ENCODE data around the gene PAPPA2. TPM values are rescaled to one million over a fixed set of nuclear protein-coding genes. Genes with fewer than 3 reads are reported as not detected.

PAPPA2 gene
- total RNA-seq, 1 experiment from 2014 or later = 0.81 TPM

DNA sequence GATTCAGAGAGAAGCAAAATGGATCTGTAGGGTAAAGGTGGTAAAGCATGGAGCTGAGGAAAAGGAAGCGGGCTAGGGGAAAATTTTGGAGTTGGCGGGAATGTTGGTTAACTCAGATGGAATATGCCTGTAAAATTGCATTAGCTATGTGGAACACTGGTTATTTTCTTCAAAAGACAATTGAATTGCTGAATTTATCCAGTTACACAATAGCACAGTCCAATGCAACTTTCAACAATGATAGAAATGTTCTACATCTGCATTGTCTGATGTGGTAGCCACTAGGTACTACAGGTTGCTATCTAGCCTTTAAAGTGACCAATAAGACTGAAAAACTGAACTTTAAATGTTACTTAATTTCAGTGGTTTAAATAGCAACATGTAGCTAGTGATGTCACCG, 386.3 kb downstream of the PAPPA2 start:
- H3K9ac ChIP-seq (ENCODE audit: extremely low read depth, insufficient read length, low read length) = no peak overlapping the region
- no peak overlapping the region for H2BK20ac ChIP-seq (ENCODE audit: low read depth, low read length, poor library complexity, severe bottlenecking)
- no peak overlapping the region for H3T11ph ChIP-seq (ENCODE audit: low read length)
- Mint-ChIP-seq H3K27ac (no peak overlapping the region), H3K4me3 (no peak overlapping the region), H3K27me3 (ENCODE audit: low read depth) (no peaks in the 10 kb centered on the region; the same call in 1 of the 2 replicates), H3K9me3 (no peaks in the 10 kb centered on the region), H3K4me1 (peaks cover 4 to 6% of the 10 kb centered on the region in 2 experiments; a peak in 3 of 4 replicates), H3K36me3 (ENCODE audit: insufficient read depth in 1 of 3, low read depth in 3 of 3) (no peaks in the 10 kb centered on the region; a peak in 1 of 7 replicates)
- no peaks in the 10 kb centered on the region for H3K79me2 ChIP-seq (ENCODE audit: insufficient read depth, low read length)
- no CpG with 5 or more reads among the region's 3 CpGs for WGBS (ENCODE audit: extremely low coverage, insufficient read length, low lambda C conversion rate)
- no peak for DNase-seq
- no peak overlapping the region for H4K91ac ChIP-seq (ENCODE audit: insufficient read length, low read depth, low read length)
- H3K23ac ChIP-seq (ENCODE audit: insufficient read length, low read depth, low read length) = no peak overlapping the region
- no peak overlapping the region for H4K5ac ChIP-seq (ENCODE audit: insufficient read length, low read depth, low read length)
- no peaks in the 10 kb centered on the region for H3K27me3 ChIP-seq (ENCODE audit: insufficient read depth, low read length)
- H2BK15ac ChIP-seq (ENCODE audit: low read depth, low read length) = no peak overlapping the region
- H2BK12ac ChIP-seq (ENCODE audit: insufficient read length, low read depth, low read length) = no peak overlapping the region
- H3K4ac ChIP-seq (ENCODE audit: low read depth, low read length) = no peak overlapping the region
- no peaks in the 10 kb centered on the region for H4K20me1 ChIP-seq (ENCODE audit: control insufficient read depth, insufficient read depth, insufficient read length)
- H3K4me1 ChIP-seq (ENCODE audit: insufficient read depth, low read length) = peaks cover 3% of the 10 kb centered on the region; the same call in 1 of the 2 replicates
- no peak overlapping the region for H3K27ac ChIP-seq (ENCODE audit: insufficient read length, low read depth, low read length)
- no peaks in the 10 kb centered on the region for H3K23me2 ChIP-seq (ENCODE audit: insufficient read length, low read depth, low read length, poor library complexity, severe bottlenecking)
- H4K8ac ChIP-seq (replicated peaks; ENCODE audit: insufficient read length, low read depth, low read length) = no peak overlapping the region
- H3K79me1 ChIP-seq (ENCODE audit: insufficient read depth, low read depth, low read length, poor library complexity, severe bottlenecking) = no peaks in the 10 kb centered on the region
- H3K4me2 ChIP-seq (ENCODE audit: insufficient read depth, insufficient read length, low read length) = no peak overlapping the region
- H2BK5ac ChIP-seq (ENCODE audit: insufficient read length, low read length) = no peak overlapping the region
- H3K18ac ChIP-seq (ENCODE audit: insufficient read length, low read depth, low read length) = no peak overlapping the region
- H2AFZ ChIP-seq (ENCODE audit: low read length) = no peak overlapping the region
- no peaks in the 10 kb centered on the region for H3K9me3 ChIP-seq (ENCODE audit: control insufficient read depth, low read depth, low read length)
- H3K14ac ChIP-seq (ENCODE audit: insufficient read depth, low read length) = no peak overlapping the region
- no peak overlapping the region for H2BK120ac ChIP-seq (ENCODE audit: low read depth, low read length, poor library complexity, severe bottlenecking)
- TF ChIP-seq, protein P1, sequence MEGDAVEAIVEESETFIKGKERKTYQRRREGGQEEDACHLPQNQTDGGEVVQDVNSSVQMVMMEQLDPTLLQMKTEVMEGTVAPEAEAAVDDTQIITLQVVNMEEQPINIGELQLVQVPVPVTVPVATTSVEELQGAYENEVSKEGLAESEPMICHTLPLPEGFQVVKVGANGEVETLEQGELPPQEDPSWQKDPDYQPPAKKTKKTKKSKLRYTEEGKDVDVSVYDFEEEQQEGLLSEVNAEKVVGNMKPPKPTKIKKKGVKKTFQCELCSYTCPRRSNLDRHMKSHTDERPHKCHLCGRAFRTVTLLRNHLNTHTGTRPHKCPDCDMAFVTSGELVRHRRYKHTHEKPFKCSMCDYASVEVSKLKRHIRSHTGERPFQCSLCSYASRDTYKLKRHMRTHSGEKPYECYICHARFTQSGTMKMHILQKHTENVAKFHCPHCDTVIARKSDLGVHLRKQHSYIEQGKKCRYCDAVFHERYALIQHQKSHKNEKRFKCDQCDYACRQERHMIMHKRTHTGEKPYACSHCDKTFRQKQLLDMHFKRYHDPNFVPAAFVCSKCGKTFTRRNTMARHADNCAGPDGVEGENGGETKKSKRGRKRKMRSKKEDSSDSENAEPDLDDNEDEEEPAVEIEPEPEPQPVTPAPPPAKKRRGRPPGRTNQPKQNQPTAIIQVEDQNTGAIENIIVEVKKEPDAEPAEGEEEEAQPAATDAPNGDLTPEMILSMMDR (conservative IDR thresholded peaks at IDR 0.05) = no peak
- H2AK5ac ChIP-seq (ENCODE audit: insufficient read length, low read length) = no peak overlapping the region
- H3K56ac ChIP-seq (ENCODE audit: insufficient read length, low read depth, low read length) = no peak overlapping the region
